MCF 10A (cell line): Measurements from ENCODE around the gene SLX4IP. TPM values are rescaled to one million over a fixed set of nuclear protein-coding genes. Genes with fewer than 3 reads are reported as not detected.

Experiments
- BruUV-seq: library from RNA; stranded (reverse); fragments of 400-500 nt; replicated peaks from 2 replicates; lab custom pipeline; 2021; lab: Mats Ljungman, UMichigan
- CTCF ChIA-PET: fragments of 300-600 bp; sonication (Branson Sonifier 250); formaldehyde crosslinking; extraction: SDS; loops from one replicate; lab custom pipeline; 2021; ENCODE audit warnings: antibody characterized with exemption, inconsistent platforms; lab: Yijun Ruan, JAX
- POLR2A ChIA-PET: fragments of 300-600, 350-650 bp; sonication (Branson Sonifier 250); formaldehyde crosslinking; extraction: SDS; loops from one replicate; lab custom pipeline; 2020; ENCODE audit warnings: antibody characterized with exemption, inconsistent platforms; lab: Yijun Ruan, JAX
- DNase-seq: peaks from one replicate; pipeline ENCODE4 v3.0.0-alpha.2; 2018; ENCODE audit not compliant: unreplicated experiment
- H3K27ac Mint-ChIP-seq: one replicate; pipeline ENCODE4 v1.8.0; 2022; ENCODE audit warnings: mild to moderate bottlenecking, low read depth, mixed read lengths; ENCODE audit not compliant: unreplicated experiment
- H3K27me3 Mint-ChIP-seq: one replicate; pipeline ENCODE4 v1.8.0; 2022; ENCODE audit warnings: mixed read lengths; ENCODE audit not compliant: insufficient read depth, unreplicated experiment
- H3K36me3 Mint-ChIP-seq: one replicate; pipeline ENCODE4 v1.8.0; 2022; ENCODE audit warnings: mild to moderate bottlenecking, moderate library complexity, mixed read lengths; ENCODE audit not compliant: insufficient read depth, unreplicated experiment
- H3K4me1 Mint-ChIP-seq: one replicate; pipeline ENCODE4 v1.8.0; 2022; ENCODE audit warnings: mixed read lengths; ENCODE audit not compliant: insufficient read depth, unreplicated experiment
- H3K4me3 Mint-ChIP-seq: one replicate; pipeline ENCODE4 v1.8.0; 2022; ENCODE audit warnings: mild to moderate bottlenecking, moderate library complexity, mixed read lengths; ENCODE audit not compliant: unreplicated experiment
- H3K9me3 Mint-ChIP-seq: one replicate; pipeline ENCODE4 v1.8.0; 2022; ENCODE audit warnings: mixed read lengths; ENCODE audit not compliant: unreplicated experiment
- intact Hi-C: fragments of 100-400 bp; cut with micrococcal nuclease; formaldehyde crosslinking; loops from 2 replicates; pipeline ENCODE4 v1.14.1; 2022
- total RNA-seq: library from RNA; stranded (reverse); gene quantifications from 2 replicates; pipeline ENCODE4 v1.2.3, GENCODE V29; 2022
- TF ChIP-seq, protein P1 (sequence below): fragments of 200-600 bp; IDR thresholded peaks from one replicate; pipeline ENCODE4 v1.8.0; 2022; ENCODE audit warnings: antibody characterized with exemption, mild to moderate bottlenecking; ENCODE audit not compliant: unreplicated experiment

SLX4IP gene
- total RNA-seq, 1 experiment from 2014 or later, result 11.2 TPM

- CTCF ChIA-PET, result interaction anchor here (0.8 to 1.4 kb wide), 2 partner anchors 8 to 95 kb away, joined by 3 to 5 read pairs; no protein-coding TSS in a partner anchor
- Mint-ChIP-seq H3K36me3 (peaks cover 4% of the 10 kb centered on the region), H3K9me3 (no peaks in the 10 kb centered on the region), H3K4me1 (peaks cover 6% of the 10 kb centered on the region), H3K27me3 (no peaks in the 10 kb centered on the region), H3K27ac (no peak overlapping the region), H3K4me3 (no peak overlapping the region)
- intact Hi-C loops, result no loop called here
- POLR2A ChIA-PET, result interaction anchor here (0.6 to 2.9 kb wide), 3 partner anchors 9 to 18 kb away, joined by 3 to 11 read pairs (median 4); no protein-coding TSS in a partner anchor
- BruUV-seq, result no TSS peak
- TF ChIP-seq, protein P1, sequence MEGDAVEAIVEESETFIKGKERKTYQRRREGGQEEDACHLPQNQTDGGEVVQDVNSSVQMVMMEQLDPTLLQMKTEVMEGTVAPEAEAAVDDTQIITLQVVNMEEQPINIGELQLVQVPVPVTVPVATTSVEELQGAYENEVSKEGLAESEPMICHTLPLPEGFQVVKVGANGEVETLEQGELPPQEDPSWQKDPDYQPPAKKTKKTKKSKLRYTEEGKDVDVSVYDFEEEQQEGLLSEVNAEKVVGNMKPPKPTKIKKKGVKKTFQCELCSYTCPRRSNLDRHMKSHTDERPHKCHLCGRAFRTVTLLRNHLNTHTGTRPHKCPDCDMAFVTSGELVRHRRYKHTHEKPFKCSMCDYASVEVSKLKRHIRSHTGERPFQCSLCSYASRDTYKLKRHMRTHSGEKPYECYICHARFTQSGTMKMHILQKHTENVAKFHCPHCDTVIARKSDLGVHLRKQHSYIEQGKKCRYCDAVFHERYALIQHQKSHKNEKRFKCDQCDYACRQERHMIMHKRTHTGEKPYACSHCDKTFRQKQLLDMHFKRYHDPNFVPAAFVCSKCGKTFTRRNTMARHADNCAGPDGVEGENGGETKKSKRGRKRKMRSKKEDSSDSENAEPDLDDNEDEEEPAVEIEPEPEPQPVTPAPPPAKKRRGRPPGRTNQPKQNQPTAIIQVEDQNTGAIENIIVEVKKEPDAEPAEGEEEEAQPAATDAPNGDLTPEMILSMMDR, result no peak
- no peak for DNase-seq
Measured at GRCh38 chr20:10573273-10573950, 138.3 kb downstream of the SLX4IP start.

GRCh38 chr20:10573951-10574339 lies 138.8 kb downstream of the SLX4IP start:
- no peak overlapping the region for H3K4me3 Mint-ChIP-seq
- intact Hi-C loops, result no loop called here
- no peak overlapping the region for H3K27ac Mint-ChIP-seq
- peaks cover 11% of the 10 kb centered on the region for H3K4me1 Mint-ChIP-seq
- peaks cover 4% of the 10 kb centered on the region for H3K36me3 Mint-ChIP-seq
- ChIA-PET POLR2A (interaction anchor here (1.4 kb wide), 1 partner anchor 17 kb away, joined by 4 read pairs; no protein-coding TSS in a partner anchor), CTCF (interaction anchor here (0.8 to 1.4 kb wide), 2 partner anchors 8 to 95 kb away, joined by 3 to 5 read pairs; no protein-coding TSS in a partner anchor)
- DNase-seq, result no peak
- BruUV-seq, result no TSS peak
- no peaks in the 10 kb centered on the region for H3K27me3 Mint-ChIP-seq
- no peaks in the 10 kb centered on the region for H3K9me3 Mint-ChIP-seq
- TF ChIP-seq, protein P1, result no peak

- no peak overlapping the region for H3K27ac Mint-ChIP-seq
- BruUV-seq, result no TSS peak
Measured at GRCh38 chr20:10576411-10577090, 141.4 kb downstream of the SLX4IP start.

More at GRCh38 chr20:10576411-10577090, 141.4 kb downstream of the SLX4IP start:
- no peaks in the 10 kb centered on the region for H3K36me3 Mint-ChIP-seq
- ChIA-PET POLR2A (interaction anchor here (0.5 to 4.9 kb wide), 8 partner anchors 8 to 1335 kb away, joined by 3 to 39 read pairs (median 8); no protein-coding TSS in a partner anchor), CTCF (interaction anchor here (0.7 to 2.7 kb wide), 7 partner anchors 9 to 991 kb away, joined by 4 to 12 read pairs (median 5); no protein-coding TSS in a partner anchor)
- peaks cover 24% of the 10 kb centered on the region for H3K4me1 Mint-ChIP-seq
- no peak overlapping the region for H3K4me3 Mint-ChIP-seq
- no peak for DNase-seq
- no peaks in the 10 kb centered on the region for H3K27me3 Mint-ChIP-seq
- TF ChIP-seq, protein P1, result no peak
- H3K9me3 Mint-ChIP-seq, result no peaks in the 10 kb centered on the region
- intact Hi-C loops, result no loop called here
